Loucy (cell line): ENCODE results near the gene RASD1.

ENCODE experiments used
- CTCF ChIP-seq: fragments of 200-600 bp; sonication (generic); conservative IDR thresholded peaks from 2 replicates; pipeline ENCODE4 v1.5.1; 2014; ENCODE audit warnings: mild to moderate bottlenecking, antibody characterized with exemption, low read length
- EZH2phosphoT487 ChIP-seq: fragments of 200-600 bp; IDR thresholded peaks from 2 replicates; pipeline ENCODE4 v1.6.1; 2018; ENCODE audit warnings: antibody characterized with exemption, mild to moderate bottlenecking, moderate library complexity, borderline replicate concordance

- TF ChIP-seq CTCF (no peak), EZH2phosphoT487 (no peak)
Observed at GRCh38 chr17:17527956-17528500, 31.8 kb upstream of the RASD1 start.
